ENCODE measurements around the gene HOXB4. TPM values are rescaled to one million over a fixed set of nuclear protein-coding genes. Genes with fewer than 3 reads are reported as not detected.

Gene HOXB4
- total RNA-seq, 2 experiments from 2014 or later: 7.4 to 8.9 TPM

- H3K79me2 ChIP-seq (ENCODE audit: insufficient read depth, low read depth, low read length): no peaks in the 10 kb centered on the region
- peaks cover 6% of the 10 kb centered on the region for H3K4me1 ChIP-seq (ENCODE audit: insufficient read depth, low read length, poor library complexity, severe bottlenecking)
- H3K4me2 ChIP-seq (ENCODE audit: low read length): 0 out of 2 replicates have a peak overlapping the region, but pooled peaks have one; percentile 35
- H3K36me3 ChIP-seq (ENCODE audit: insufficient read depth, low read length): no peaks in the 10 kb centered on the region
- ChIA-PET POLR2A (no interaction called here), CTCF (ENCODE audit: unreplicated experiment) (no interaction called here)
- intact Hi-C loops (cut with micrococcal nuclease; ENCODE audit: unreplicated experiment): loop anchor here (1.0 to 10.0 kb wide), 2 partner anchors 258 to 329 kb away; no protein-coding TSS in a partner anchor
- H2AFZ ChIP-seq (ENCODE audit: low read length): no peak overlapping the region; the same call in 1 of the 2 replicates
- peak; percentile 78 for DNase-seq (ENCODE audit: low spot score)
- H3K4me3 ChIP-seq (ENCODE audit: low read depth, low read length, poor library complexity, severe bottlenecking): no peak overlapping the region
- no peaks in the 10 kb centered on the region for H3K9me2 ChIP-seq (ENCODE audit: insufficient read depth, low read length)
- no peaks in the 10 kb centered on the region for H4K20me1 ChIP-seq (ENCODE audit: insufficient read depth, low read length)
- H3K27ac ChIP-seq (ENCODE audit: low read depth, low read length, poor library complexity, severe bottlenecking): no peak overlapping the region
- no peaks in the 10 kb centered on the region for H3K9me3 ChIP-seq (ENCODE audit: low read length)
- TF ChIP-seq CTCF (conservative IDR thresholded peaks at IDR 0.05; ENCODE audit: low read length): peak; percentile 85
- TF ChIP-seq EZH2phosphoT487 (IDR thresholded peaks at IDR 0.05; ENCODE audit: borderline replicate concordance, low read depth, low read length): no peak
- BruUV-seq (replicated peaks): no TSS peak
Measured at GRCh38 chr17:48593840-48594537, 15.8 kb upstream of the HOXB4 start.

GRCh38 chr17:48593126-48593829, 15.1 kb upstream of the HOXB4 start, which contains the start of gene HOXB5:
Gene HOXB5 (minus strand): TSS chr17:48593779. CDS start chr17:48593682, 97 bp downstream.
- no TSS peak for BruUV-seq (replicated peaks)
- DNase-seq (ENCODE audit: low spot score): no peak

More at GRCh38 chr17:48593126-48593829, 15.1 kb upstream of the HOXB4 start, which contains the start of gene HOXB5:
- H3K36me3 ChIP-seq (ENCODE audit: insufficient read depth, low read length): no peaks in the 10 kb centered on the region
- no peak for TF ChIP-seq EZH2phosphoT487 (IDR thresholded peaks at IDR 0.05; ENCODE audit: borderline replicate concordance, low read depth, low read length)
- TF ChIP-seq CTCF (conservative IDR thresholded peaks at IDR 0.05; ENCODE audit: low read length): no peak
- H4K20me1 ChIP-seq (ENCODE audit: insufficient read depth, low read length): no peaks in the 10 kb centered on the region
- H3K9me2 ChIP-seq (ENCODE audit: insufficient read depth, low read length): no peaks in the 10 kb centered on the region
- H3K79me2 ChIP-seq (ENCODE audit: insufficient read depth, low read depth, low read length): no peaks in the 10 kb centered on the region
- H3K9me3 ChIP-seq (ENCODE audit: low read length): no peaks in the 10 kb centered on the region
- intact Hi-C loops (cut with micrococcal nuclease; ENCODE audit: unreplicated experiment): loop anchor here (10.0 kb wide), 1 partner anchor 328 kb away; no protein-coding TSS in a partner anchor
- ChIA-PET CTCF (ENCODE audit: unreplicated experiment) (interaction anchor here (1.1 kb wide), 1 partner anchor 243 kb away, joined by 3 read pairs; no protein-coding TSS in a partner anchor), POLR2A (no interaction called here)
- H2AFZ ChIP-seq (ENCODE audit: low read length): no peak within 1 kb of the TSS; the same call in 1 of the 2 replicates
- peaks cover 6% of the 10 kb centered on the region for H3K4me1 ChIP-seq (ENCODE audit: insufficient read depth, low read length, poor library complexity, severe bottlenecking)
- H3K4me2 ChIP-seq (ENCODE audit: low read length): peak within 1 kb of the TSS; percentile 35; the same call in 1 of the 2 replicates
- no peak within 1 kb of the TSS for H3K27ac ChIP-seq (ENCODE audit: low read depth, low read length, poor library complexity, severe bottlenecking)
- H3K4me3 ChIP-seq (ENCODE audit: low read depth, low read length, poor library complexity, severe bottlenecking): no peak within 1 kb of the TSS

Measured in OCI-LY7 (cell line).